Testis (tissue), 2 donors: ENCODE results near the gene PSTPIP1.

ENCODE experiments used
- CTCF ChIP-seq, 3 experiments: fragments of 450-650 bp in 2 of 3; fragments of 200-600 bp in 1 of 3; sonication (generic) in 1 of 3; IDR thresholded peaks; one replicate each; pipeline ENCODE4 v1.5.1; 2016 to 2019; ENCODE audit warnings: antibody characterized with exemption in 3 of 3, mild to moderate bottlenecking in 2 of 3, moderate library complexity in 1 of 3
- POLR2A ChIP-seq: fragments of 450-650 bp; IDR thresholded peaks from one replicate; pipeline ENCODE4 v1.6.1; 2017; ENCODE audit warnings: antibody characterized with exemption, mild to moderate bottlenecking, moderate library complexity

GRCh38 chr15:77002436-77002835 lies 7.5 kb downstream of the PSTPIP1 start:
- TF ChIP-seq CTCF (IDR thresholded peaks at IDR 0.05) (no peak), POLR2A (no peak)
